Measurements from ENCODE around the gene SLC9A6.

Gene SLC9A6

DNA sequence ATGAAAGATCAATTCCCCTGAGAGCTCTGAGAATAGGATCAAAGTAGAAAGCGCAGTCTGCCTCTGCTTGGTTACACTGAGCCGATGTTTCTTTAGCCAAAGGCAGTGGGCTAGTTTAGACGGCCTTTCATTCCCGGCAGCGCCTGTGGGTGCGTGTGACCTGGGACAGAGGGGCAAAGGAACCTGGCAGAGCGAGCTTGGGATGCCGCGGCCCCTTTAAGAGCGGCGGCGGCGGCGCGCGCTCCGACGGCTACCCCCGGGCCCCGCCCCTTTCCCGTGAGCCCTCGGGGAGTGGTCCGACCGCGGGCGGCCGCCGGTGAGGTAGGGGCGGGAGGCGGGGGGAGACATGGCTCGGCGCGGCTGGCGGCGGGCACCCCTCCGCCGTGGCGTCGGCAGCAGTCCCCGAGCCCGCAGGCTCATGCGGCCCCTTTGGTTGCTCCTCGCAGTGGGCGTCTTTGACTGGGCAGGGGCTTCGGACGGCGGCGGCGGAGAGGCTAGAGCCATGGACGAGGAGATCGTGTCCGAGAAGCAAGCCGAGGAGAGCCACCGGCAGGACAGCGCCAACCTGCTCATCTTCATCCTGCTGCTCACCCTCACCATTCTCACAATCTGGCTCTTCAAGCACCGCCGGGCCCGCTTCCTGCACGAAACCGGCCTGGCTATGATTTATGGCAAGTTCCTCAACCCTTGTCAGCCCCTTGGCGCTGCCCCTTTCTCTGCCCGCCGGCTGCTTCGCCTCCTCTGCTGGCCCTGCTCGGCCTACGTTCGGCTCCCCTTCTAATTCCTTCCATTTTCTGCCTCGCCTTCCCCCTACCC lies at the start of gene SLC9A6:
TSS of gene SLC9A6 (plus strand) at position 279 of the 816 bp plus-strand sequence. CDS start at position 503, 224 bp downstream.
- peak in 1 of 2 experiments; percentile 29 for DNase-seq

DNA sequence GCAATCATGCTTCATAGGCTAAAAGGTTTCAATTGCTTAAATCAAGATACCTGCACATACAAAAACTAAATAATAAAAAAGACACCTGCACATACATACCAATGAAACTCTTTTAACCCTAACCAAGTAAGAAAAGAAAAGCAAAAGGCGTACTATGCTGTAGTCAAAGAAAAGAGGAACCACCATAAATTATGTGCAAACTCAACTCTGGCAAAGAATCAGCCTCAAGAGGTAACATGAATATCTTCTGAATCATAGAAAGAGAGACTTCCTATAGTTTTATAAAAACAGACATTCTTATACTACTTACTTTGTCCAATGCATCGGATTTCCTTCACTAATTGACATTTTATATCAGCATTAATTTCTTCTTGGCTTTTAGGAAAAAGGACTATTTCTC lies 40.7 kb upstream of the SLC9A6 start:
- no peak for DNase-seq

- no peak for DNase-seq
Measured at GRCh38 chrX:135951291-135951690, 33.9 kb upstream of the SLC9A6 start.

DNA sequence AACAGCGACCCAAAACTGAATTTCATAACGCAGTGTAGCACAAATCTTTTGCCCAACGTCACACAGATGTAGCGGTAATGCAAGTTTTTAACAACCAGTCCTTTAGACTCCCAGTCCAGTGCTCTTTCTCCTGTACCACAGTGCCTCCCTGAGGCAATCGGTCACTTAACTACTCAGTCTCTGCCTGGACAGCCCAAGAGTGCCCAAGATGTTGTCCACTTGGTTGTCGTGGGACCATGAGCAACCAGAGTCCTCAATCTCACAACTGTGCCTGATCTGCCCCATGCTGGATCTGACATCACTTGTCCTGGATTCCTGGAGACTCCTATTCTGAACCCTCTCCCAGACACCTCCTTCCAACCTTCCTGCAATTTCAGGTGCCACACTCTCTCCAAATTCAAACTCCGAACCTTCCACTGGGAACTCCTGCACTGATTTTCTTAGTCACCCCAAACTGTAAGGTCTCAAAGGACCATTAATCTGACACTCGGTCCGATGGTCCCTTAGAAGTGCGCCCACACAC lies 12.1 kb upstream of the SLC9A6 start:
- DNase-seq, result no peak

- peak; percentile 14 to 46 for DNase-seq
Measured at GRCh38 chrX:135973548-135974278, 11.5 kb upstream of the SLC9A6 start, which contains the start of gene MMGT1. TSS of gene MMGT1 (minus strand) at chrX:135973988. CDS start at chrX:135973675, 313 bp downstream.

- DNase-seq, result no peak
Measured at GRCh38 chrX:135974279-135974856, 10.9 kb upstream of the SLC9A6 start.

- no peak for DNase-seq
Measured at GRCh38 chrX:135975421-135975820, 9.8 kb upstream of the SLC9A6 start.

DNA sequence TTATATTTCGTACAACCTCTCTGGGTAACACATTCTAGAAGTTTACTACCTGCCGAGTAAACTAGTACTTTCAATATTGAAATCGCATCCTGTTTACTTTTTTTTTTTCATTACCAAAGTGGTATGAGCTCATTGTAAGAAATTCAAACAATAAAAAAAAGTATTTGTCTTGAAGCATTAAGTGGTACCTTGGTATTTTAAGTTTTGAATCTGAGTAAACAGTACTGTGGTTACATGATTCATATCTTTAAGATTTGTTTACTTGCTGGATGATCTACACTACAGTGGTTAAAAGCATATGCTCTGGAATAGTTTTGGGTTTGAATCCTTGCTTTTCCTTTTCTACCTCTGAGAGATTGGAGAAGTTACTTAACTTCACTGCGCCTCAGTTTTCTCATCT lies 7.6 kb upstream of the SLC9A6 start:
- DNase-seq, result no peak

DNA sequence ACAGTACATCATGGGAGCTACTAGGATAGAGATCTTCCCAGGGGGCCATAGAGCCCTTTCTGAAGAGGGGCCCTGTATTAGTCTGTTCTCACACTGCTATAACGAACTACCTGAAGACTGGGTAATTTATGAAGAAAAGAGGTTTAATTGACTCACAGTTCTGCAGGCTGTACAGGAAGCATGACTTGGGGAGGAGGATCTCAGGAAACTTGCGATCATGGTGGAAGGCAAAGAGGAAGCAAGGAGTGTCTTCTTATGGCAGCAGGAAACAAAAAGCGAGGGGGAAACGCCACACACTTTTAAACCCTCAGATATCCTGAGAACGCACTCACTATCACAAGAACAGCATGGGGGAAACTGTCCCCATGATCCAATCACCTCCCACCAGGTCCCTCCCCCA lies 4.2 kb upstream of the SLC9A6 start:
- DNase-seq, result no peak

DNA sequence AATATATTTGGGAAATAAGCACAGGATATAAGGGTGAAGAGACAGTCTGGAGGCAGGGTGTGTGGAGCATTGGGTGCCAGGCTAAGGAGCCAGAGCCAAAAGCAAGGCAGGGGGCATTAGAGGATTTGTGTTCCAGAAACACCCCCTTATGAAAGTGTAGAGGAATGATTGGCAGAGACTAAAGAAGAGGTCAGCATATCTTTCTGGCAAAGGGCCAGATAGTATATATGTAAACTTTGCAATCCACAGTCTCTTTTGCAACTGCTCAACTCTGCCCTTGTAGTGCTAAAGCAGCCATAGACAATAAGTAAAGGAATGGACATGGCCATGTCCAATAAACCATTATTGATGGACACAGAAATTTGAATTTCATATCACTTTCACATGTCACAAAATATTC lies 3.6 kb upstream of the SLC9A6 start:
- no peak for DNase-seq

DNA sequence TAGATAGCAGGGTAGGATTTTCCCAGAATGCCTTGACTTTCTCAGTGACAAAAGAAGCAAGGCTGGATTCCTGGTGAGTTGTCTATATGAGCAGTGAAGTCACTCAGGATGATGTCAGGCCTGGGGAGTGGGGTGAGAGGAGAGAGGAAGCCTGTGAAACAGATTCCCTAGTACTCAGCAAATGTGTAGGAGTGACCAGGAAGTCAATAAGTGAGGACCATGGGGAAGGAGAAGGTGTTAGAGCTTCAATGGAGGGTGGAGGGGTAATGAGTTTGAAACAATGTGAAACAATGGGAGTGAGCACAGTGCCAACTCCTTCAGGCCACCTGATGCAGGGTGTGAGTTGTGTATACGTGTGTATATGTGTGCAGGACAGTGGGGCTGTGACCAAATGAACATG lies 2.4 kb upstream of the SLC9A6 start:
- DNase-seq, result no peak

DNA sequence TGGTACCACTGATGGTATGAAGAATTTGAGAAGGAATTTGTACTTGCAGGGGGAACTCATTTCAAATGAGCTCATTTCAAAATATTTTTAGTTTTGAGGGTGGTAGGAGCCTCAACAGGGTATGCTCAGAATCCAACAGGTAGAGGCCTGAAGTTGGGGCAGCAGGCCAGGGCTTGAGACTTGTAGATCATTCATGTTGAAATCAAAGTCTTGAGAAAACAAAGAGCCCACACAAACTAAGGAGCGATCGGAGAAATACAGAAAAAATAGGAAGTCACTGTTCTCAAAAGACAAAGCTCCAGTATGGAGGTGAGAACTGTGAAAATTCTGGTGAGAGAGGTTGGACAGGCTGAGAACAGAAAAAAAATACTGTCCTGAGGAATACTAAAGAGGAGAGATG lies 979 bp upstream of the SLC9A6 start:
- no peak for DNase-seq

- no peak for DNase-seq
Measured at GRCh38 chrX:135984791-135985156, 461 bp upstream of the SLC9A6 start.

DNA sequence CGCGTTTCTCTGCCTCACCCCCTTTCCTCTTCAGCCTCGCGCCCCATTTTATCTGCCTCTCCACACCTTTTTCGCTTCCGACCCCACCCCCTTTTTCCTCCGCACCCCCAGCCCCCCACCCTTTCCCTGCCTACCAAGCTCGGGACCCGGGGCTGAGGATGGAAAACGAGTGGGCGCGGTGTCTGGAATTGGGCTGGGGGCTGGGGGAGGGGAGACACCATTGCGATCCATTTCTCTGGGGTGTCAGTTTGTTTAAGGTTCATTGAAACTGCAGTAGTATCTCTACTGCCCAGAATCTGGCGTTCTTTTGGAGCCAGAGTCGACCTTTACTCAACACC lies 707 bp downstream of the SLC9A6 start:
- DNase-seq, result no peak

DNA sequence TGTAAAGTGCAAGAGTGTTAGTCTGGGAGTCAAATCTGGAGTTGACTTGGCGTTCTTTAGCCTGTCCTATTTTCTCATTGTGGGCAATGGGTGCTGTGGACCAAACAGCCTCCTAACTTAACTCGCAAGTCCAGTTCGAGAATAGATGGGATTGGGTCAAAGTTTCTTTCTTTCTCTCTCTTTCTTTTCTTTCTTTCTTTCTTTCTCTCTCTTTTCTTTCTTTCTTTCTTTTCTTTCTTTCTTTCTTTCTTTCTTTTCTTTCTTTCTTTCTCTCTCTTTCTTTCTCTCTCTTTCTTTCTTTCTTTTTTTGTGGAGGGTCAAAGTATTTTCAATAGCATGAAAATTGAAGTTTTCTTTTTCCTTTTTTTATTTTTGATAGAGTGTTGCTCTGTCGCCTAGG lies 3.0 kb downstream of the SLC9A6 start:
- no peak for DNase-seq

DNA sequence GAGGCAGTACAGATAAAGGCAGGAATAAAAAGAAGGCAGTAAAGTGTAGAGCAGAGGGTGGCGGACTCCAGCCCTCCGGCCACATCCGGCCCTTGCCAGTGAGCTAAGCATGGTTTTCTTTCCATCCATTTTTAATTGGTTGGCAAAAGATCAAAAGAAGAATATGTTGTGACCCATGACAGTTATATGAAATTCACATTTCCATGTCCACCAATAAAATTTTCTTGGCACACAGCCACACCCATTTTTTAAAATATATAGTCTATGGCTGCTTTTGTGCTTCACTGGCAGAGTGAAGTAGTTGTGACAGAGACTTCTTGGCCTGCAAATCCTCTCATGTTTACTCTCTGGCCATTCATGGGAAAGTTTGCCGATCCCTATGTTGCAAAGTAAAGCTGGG lies 29.8 kb downstream of the SLC9A6 start:
- no peak for DNase-seq

DNA sequence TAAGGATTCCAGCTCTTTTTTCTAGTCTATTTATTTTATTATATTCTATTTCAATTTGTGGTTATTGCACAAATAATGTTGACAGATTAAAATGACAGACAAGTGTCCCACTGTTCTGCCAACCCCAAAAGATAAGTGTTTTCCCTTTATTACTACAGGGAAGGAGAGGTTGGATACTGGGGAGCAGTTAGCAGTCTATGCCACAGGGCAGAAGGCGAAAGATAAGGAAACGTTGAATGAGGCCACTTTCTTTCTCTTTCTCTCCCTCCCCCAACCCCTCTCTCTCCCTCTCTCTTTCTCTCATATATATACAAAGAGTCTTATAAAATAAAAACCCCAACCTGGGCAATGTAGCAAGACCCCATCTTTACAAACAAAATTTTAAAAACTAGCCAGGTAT lies 31.6 kb downstream of the SLC9A6 start:
- no peak for DNase-seq

- DNase-seq, result no peak
Measured at GRCh38 chrX:136019226-136019625, 34.0 kb downstream of the SLC9A6 start.

DNA sequence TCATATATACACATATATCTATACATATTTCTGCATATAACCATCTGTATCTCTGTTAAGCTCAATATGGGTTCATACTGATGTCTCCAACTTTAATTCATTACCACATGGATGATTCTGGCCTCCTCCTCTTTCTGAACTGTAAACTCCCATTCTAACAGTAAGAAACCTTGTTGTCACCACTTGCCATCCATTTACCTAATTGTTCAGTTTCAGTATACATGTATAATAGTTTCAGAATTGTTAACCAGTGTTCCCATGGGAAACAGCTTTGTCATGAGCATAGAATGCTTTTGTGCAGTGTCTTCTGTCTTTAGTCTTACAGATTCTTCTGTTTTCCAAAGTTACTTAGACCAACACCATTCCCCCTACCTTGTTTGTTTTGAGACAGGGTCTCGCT lies 35.9 kb downstream of the SLC9A6 start:
- DNase-seq, result no peak

DNA sequence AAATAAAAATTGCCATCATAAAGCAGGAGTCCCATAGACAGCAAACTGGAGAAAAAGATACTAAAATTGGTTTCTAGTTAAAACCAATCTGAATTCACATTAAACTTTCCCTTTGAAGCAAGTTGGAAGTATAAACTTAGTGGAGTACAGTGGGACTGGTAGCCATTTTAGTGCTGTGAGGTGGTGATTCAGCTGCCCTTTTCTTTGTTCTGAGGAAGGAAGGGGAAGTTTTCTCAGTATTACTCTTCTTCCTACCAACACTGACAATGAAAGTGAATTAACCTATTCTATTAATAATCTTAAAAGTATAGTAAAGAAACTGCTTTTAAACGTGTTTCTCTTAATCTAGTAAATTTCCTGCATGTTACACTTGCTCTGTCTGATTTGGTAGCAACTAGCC lies 36.7 kb downstream of the SLC9A6 start:
- no peak for DNase-seq

GRCh38 chrX:136025091-136025490 lies 39.9 kb downstream of the SLC9A6 start:
- DNase-seq, result no peak

DNA sequence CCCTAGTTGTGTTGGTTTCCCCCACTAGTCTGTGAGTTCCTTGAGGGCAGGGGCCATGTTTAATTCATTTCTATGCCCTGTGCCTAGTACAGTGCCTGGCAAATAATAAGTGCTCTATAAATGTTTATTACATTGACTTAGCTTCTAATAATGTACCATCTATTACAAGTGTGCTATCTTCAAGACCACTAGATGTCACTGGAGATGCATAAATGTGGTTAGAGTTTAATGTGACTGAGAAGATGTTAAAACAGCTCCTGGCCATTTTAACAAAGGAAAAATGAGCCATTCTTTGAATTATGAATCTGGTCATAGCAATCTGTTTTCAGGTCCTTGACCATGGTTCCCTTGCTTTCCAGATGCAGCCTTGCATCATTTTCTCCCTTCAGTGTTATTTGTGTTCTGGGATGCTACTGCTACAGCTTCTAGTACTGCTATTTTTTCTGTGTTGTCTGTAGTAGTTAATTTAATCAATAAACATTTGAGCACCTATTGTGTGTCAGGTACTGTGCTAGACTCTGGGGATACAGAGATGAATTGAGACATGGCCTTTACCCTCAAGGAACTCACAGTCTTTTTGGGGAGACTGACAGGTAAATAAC lies 43.2 kb downstream of the SLC9A6 start:
- DNase-seq, result no peak

DNA sequence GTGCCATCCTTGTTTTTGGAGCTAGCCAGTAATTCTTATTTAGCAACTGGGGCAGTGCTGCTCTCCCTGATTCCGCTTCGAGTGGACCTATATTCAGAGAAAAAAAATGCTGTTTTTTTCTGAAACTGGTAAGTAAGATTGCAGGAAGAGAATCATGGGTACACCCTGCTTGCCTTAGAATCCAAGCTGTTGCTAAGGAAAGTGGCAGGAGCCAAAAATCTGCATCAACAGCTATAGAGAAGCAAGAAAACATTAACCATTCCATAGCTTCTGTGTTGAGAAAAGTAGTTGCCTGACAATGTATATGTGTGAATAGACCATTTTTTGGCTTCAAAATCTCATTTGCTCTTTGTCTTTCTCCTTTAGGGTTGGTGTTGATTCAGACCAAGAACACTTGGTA lies 44.5 kb downstream of the SLC9A6 start:
- no peak for DNase-seq
